T-helper 22 cell (primary cell): Measurements from ENCODE around the gene SNAI1.

ENCODE experiments used
- DNase-seq: peaks from one replicate; pipeline ENCODE4 v3.0.0-alpha.2; 2020; ENCODE audit warnings: low read depth

SNAI1 gene

DNA sequence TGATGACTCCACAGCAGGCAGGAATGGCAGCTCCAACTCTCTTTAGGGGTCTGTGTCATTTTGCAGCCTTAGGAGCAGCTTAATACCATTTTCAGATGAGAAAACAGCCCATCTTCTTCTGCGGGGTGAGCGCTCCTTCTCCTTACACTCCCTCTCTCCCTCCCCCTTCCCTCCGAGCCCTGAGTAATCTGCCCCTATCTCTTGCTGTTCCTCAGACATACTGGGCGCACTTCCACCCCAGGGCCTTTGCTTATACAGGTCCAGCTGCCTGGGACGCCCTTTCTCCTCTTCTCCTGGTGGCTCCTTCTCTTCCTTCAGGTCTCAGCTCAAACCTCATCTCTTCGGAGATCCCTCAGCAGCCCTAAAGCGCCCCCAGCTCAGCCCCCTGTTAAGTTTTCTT is 54.8 kb downstream of the SNAI1 start:
- no peak for DNase-seq

GRCh38 chr20:50038169-50038568 is 55.4 kb downstream of the SNAI1 start:
- no peak for DNase-seq
